HG03039 (cell line): Measurements from ENCODE around the gene RNF145.
"Not testable (repeated sequence)": the region's sequence is repeated elsewhere in the genome, so short reads cannot be mapped to it uniquely, and the experiment has no call there.

ENCODE experiments used
- ATAC-seq: cut with Tn5 transposase; IDR thresholded peaks from one replicate; pipeline ENCODE4 v1.9.1; 2021; ENCODE audit warnings: mild to moderate bottlenecking, moderate library complexity; ENCODE audit not compliant: unreplicated experiment

The RNF145 gene, protein sequence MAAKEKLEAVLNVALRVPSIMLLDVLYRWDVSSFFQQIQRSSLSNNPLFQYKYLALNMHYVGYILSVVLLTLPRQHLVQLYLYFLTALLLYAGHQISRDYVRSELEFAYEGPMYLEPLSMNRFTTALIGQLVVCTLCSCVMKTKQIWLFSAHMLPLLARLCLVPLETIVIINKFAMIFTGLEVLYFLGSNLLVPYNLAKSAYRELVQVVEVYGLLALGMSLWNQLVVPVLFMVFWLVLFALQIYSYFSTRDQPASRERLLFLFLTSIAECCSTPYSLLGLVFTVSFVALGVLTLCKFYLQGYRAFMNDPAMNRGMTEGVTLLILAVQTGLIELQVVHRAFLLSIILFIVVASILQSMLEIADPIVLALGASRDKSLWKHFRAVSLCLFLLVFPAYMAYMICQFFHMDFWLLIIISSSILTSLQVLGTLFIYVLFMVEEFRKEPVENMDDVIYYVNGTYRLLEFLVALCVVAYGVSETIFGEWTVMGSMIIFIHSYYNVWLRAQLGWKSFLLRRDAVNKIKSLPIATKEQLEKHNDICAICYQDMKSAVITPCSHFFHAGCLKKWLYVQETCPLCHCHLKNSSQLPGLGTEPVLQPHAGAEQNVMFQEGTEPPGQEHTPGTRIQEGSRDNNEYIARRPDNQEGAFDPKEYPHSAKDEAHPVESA

DNA sequence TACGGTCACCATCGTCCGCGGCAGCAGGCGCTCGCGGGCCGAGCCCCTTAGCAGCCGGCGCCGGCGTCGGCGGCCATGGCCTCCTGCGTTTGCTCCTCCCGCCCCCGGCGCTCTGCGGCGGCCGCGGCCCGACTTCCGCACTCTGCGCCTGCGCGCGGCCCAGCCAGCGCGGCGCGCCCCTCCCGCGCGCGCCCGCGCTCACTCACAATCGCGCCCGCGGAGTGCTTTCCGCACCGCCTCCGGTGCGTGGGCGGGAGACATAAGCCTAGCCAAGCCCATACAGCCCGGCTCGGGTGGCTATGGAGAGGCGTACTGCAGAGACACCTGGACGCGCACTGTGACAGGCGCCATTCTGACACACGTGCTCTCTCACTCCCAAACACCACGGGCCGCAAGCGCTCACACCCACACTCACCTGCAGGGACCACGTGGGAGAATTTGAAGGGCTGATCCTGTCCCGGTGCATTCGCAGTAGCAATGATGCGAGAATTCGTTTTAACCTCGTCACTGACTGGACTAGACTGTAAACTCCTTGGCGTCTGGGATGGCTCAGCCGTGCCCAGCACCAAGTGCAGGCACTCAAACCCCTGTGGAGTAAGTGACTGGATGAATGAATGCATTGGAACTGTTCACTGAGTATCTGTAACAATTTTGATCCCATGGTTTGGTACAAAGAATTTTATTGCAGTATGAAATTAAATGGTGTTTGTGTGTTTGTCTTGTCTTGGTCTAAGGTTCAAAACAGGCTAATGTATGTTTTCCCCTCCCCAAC, at the start of gene RNF145:
RNF145 (minus strand) TSS at position 116 of the 772 bp plus-strand sequence. CDS start 5,936 bp downstream, outside the sequence.
- ATAC-seq, result peak; percentile 77

- ATAC-seq, result no peak
Observed at GRCh38 chr5:159258361-159258760, 49.0 kb upstream of the RNF145 start.

DNA sequence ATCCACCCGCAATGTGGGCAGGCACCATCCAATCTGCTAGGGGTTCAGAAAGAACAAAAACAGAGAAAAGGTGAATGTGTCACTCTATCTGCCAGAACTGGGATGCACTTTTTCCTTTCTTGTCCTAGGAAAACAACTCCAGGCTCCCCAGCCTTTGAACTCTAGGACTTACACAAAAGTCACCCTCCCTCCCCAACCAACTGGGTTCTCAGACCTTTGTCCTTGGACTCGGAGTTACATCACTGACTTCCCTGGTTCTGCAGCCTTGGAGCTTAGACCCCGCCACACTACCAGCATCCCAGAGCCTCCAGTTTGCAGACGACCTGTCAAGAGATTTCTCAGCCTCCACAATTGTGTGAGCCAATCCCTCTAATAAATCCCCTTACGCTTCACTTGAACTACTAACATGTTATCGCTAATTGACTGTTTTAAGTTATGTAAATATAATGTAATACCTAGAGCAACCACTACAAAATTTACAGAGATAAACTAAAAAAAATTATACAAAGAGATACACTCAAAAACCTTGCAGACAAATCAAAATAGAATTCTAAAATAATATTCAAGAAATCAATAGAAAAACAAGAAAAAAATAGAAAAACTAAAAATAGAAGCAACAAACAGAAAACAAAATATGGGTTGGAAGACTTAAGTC, 48.4 kb upstream of the RNF145 start:
- no peak for ATAC-seq

GRCh38 chr5:159257007-159257406, 47.7 kb upstream of the RNF145 start:
- no peak for ATAC-seq

- no peak for ATAC-seq
Observed at GRCh38 chr5:159252195-159252594, 42.8 kb upstream of the RNF145 start.

- ATAC-seq, result no peak
Observed at GRCh38 chr5:159249158-159249557, 39.8 kb upstream of the RNF145 start.

DNA sequence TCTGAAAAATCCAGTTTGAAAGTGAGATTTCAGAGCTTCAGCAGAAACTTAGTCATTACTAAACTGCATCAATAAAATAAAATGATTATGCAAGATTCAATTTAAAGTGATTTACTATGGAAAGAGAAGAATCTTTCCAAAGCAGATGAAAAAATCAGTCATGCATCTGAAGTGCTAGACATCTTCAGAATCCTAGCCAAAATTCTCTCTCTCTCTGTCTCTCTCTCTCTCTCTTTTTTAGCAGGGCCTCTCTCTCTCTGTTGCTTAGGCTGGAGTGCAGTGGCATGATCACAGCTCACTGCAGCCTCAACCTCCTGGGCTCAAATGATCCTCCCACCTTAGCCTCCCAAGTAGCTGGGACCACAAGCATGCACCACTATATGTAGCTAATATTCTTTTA, 35.5 kb upstream of the RNF145 start:
- ATAC-seq, result no peak

- ATAC-seq, result no peak
Observed at GRCh38 chr5:159244163-159244562, 34.8 kb upstream of the RNF145 start.

GRCh38 chr5:159243385-159243784, 34.0 kb upstream of the RNF145 start:
- no peak for ATAC-seq

GRCh38 chr5:159242656-159243055, 33.3 kb upstream of the RNF145 start:
- ATAC-seq, result no peak

- ATAC-seq, result no peak
Observed at GRCh38 chr5:159241946-159242552, 32.7 kb upstream of the RNF145 start.

GRCh38 chr5:159240301-159240870, 31.0 kb upstream of the RNF145 start:
- ATAC-seq, result no peak

GRCh38 chr5:159235871-159236520, 26.6 kb upstream of the RNF145 start:
- not testable (repeated sequence) for ATAC-seq

- ATAC-seq, result no peak
Observed at GRCh38 chr5:159231167-159231566, 21.8 kb upstream of the RNF145 start.

GRCh38 chr5:159230657-159231056, 21.3 kb upstream of the RNF145 start:
- ATAC-seq, result no peak

DNA sequence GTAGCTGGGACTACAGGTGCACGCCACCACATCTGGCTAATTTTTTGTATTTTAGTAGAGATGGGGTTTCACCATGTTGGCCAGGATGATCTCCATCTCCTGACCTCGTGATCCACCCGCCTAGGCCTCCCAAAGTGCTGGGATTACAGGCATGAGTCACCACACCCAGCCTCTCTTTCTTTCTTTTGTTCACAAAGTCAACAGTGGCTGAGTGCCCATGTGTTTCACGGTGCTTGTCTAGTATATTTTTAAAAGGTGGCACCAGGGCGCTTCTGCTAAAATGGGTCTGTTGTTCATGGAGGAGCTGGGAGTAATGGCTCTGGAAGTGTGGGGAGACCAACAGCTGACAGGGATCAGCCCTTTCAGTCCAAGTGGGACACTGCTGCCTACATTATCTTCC, 18.7 kb upstream of the RNF145 start:
- ATAC-seq, result not testable (repeated sequence)

GRCh38 chr5:159227452-159227851, 18.1 kb upstream of the RNF145 start:
- no peak for ATAC-seq

DNA sequence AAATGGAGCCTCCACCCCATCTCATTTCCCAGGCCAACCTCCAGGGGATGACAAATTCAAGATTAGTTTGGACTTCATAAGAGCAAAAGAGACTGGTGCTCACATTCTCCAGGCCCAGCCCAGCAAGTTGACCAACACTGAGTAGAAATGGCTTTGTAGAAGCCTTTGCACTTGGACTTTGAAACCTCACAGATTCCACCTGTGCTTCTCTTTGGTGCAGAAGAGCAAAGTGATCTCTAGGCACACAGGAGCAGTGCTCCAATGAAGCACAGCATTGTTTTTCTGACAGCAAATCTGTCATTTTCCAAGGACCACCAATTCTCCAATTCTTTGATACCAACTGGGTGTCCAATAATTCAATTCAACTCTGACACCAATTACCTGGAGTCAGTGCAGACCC, 17.1 kb upstream of the RNF145 start:
- no peak for ATAC-seq

DNA sequence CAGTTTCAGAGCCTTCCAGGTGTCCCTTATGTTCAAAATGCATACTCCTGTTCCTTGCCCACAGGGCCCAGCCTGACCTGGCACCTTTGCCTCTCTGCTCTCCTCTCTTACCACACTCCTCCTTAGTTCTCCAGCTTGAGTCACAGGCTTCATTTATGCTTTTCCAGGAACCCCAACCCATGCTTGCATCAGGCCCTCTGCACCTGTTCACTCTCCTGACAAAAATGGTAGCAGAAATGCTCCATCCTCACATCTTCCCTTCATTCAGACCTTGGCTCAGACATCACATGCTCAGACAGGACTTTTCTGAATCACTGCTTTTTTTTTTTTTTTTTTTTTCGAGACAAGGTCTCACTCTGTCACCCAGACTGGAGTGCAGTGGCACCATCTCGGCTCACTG, 15.1 kb upstream of the RNF145 start:
- ATAC-seq, result no peak

DNA sequence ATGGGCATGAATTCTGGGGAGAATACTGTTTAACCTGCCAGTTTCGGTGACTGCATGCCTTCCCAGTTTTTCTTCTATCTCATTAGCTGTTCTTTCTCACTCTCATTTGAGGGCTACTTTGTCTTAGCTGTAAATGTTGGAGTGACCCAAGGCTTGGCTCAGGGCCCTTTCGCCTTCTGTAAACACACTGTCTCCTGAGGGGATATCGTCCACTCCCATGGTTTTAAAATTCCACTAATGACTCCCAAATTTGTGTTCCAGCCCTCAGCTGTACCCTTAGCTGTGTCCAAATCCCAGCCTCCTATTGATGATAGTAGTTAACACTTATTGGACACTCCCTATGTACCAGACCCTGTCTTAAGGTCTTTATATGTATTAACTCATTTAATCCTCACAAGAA, 14.1 kb upstream of the RNF145 start:
- no peak for ATAC-seq
